Mesendoderm (in vitro differentiated cells): Measurements from ENCODE around the gene TMTC2.
"Not testable (repeated sequence)": the region's sequence is repeated elsewhere in the genome, so short reads cannot be mapped to it uniquely, and the experiment has no call there.

Source experiments
- DNase-seq: peaks from one replicate; pipeline ENCODE4 v3.0.0; 2013
- H2AK5ac ChIP-seq: 2 replicates; pipeline ENCODE4 v1.6.1; 2013; ENCODE audit warnings: low read length, inconsistent platforms
- H2BK120ac ChIP-seq: 2 replicates; pipeline ENCODE4 v1.6.1; 2013; ENCODE audit warnings: low read depth, mild to moderate bottlenecking, low read length, moderate library complexity, mixed read lengths
- H2BK15ac ChIP-seq: replicated peaks from 2 replicates; pipeline ENCODE4 v1.6.1; 2013; ENCODE audit warnings: low read depth, mild to moderate bottlenecking, moderate library complexity
- H2BK5ac ChIP-seq: 2 replicates; pipeline ENCODE4 v1.6.1; 2013; ENCODE audit warnings: low read length, inconsistent platforms
- H3K18ac ChIP-seq: 2 replicates; pipeline ENCODE4 v1.6.1; 2013; ENCODE audit warnings: mild to moderate bottlenecking, low read length, mixed read lengths
- H3K23ac ChIP-seq: one replicate; pipeline ENCODE4 v1.6.1; 2013; ENCODE audit warnings: low read length
- H3K27ac ChIP-seq: 2 replicates; pipeline ENCODE4 v1.5.1; 2013; ENCODE audit warnings: low read depth, mild to moderate bottlenecking, inconsistent platforms, low read length, moderate library complexity
- H3K27me3 ChIP-seq: 2 replicates; pipeline ENCODE4 v1.6.1; 2013; ENCODE audit warnings: low read length, control low read depth, mild to moderate bottlenecking, inconsistent platforms; ENCODE audit not compliant: insufficient read depth, poor library complexity
- H3K36me3 ChIP-seq: 2 replicates; pipeline ENCODE4 v1.6.1; 2013; ENCODE audit warnings: low read length, inconsistent platforms; ENCODE audit not compliant: control insufficient read depth, insufficient read depth
- H3K4ac ChIP-seq: one replicate; pipeline ENCODE4 v1.6.1; 2013; ENCODE audit warnings: low read depth, mild to moderate bottlenecking, low read length, moderate library complexity
- H3K4me1 ChIP-seq: 2 replicates; pipeline ENCODE4 v1.6.1; 2013; ENCODE audit warnings: low read depth, low read length, inconsistent platforms; ENCODE audit not compliant: control insufficient read depth
- H3K4me2 ChIP-seq: 2 replicates; pipeline ENCODE4 v1.6.1; 2013; ENCODE audit warnings: low read length
- H3K4me3 ChIP-seq: 2 replicates; pipeline ENCODE4 v1.5.1; 2013; ENCODE audit warnings: mild to moderate bottlenecking, low read length
- H3K56ac ChIP-seq: one replicate; pipeline ENCODE4 v1.6.1; 2013; ENCODE audit warnings: low read length
- H3K79me1 ChIP-seq: 2 replicates; pipeline ENCODE4 v1.6.1; 2013; ENCODE audit warnings: low read length, inconsistent platforms
- H3K79me2 ChIP-seq: 2 replicates; pipeline ENCODE4 v1.6.1; 2013; ENCODE audit warnings: mild to moderate bottlenecking, low read length; ENCODE audit not compliant: control insufficient read depth, insufficient read depth
- H3K9ac ChIP-seq: 2 replicates; pipeline ENCODE4 v1.6.1; 2013; ENCODE audit warnings: low read length, inconsistent platforms
- H4K5ac ChIP-seq: one replicate; pipeline ENCODE4 v1.6.1; 2013; ENCODE audit warnings: low read length
- H4K8ac ChIP-seq: one replicate; pipeline ENCODE4 v1.6.1; 2013; ENCODE audit warnings: low read depth, mild to moderate bottlenecking, control low read depth, low read length, moderate library complexity
- WGBS: extraction: QIAGEN DNeasy Blood & Tissue Kit; methylation state at CpG from one replicate; pipeline ENCODE4 v1.1.7; 2013; ENCODE audit warnings: low lambda C conversion rate, missing lambda C conversion rate; ENCODE audit not compliant: insufficient coverage; ENCODE audit errors: extremely low coverage; 5-methylcytosine and 5-hydroxymethylcytosine counted together

TMTC2 gene

DNA sequence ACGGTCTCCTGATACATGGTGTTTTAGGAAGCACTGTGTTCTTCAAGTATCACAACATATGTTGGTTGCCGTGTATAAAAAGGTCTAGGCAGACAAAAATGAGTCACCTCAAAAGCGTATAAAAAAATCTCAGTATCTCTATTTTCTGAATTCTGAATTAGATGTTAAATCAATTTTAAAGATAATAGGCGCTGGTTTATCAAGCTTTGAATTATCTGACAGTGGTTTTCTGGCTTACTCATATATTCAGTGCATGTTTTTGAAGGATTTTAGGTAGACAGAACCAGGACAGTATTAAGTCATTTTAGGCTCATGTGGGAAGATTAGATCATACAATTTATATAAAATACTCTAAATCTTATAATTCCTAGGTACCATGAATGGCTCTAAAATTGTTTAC, 110.8 kb downstream of the TMTC2 start:
- no CpG with 5 or more reads among the region's 4 CpGs for WGBS
- Histone ChIP-seq H3K18ac (no peak overlapping the region), H2BK5ac (no peak overlapping the region), H2BK120ac (no peak overlapping the region), H3K56ac (no peak overlapping the region), H2AK5ac (no peak overlapping the region), H4K5ac (no peak overlapping the region), H3K27ac (no peak overlapping the region), H3K23ac (no peak overlapping the region), H2BK15ac (no peak overlapping the region), H4K8ac (no peak overlapping the region), H3K36me3 (no peaks in the 10 kb centered on the region), H3K4ac (no peak overlapping the region), H3K27me3 (no peaks in the 10 kb centered on the region), H3K4me3 (no peak overlapping the region), H3K9ac (no peak overlapping the region), H3K79me1 (no peaks in the 10 kb centered on the region), H3K79me2 (no peaks in the 10 kb centered on the region), H3K4me2 (no peak overlapping the region), H3K4me1 (no peaks in the 10 kb centered on the region)
- no peak for DNase-seq

DNA sequence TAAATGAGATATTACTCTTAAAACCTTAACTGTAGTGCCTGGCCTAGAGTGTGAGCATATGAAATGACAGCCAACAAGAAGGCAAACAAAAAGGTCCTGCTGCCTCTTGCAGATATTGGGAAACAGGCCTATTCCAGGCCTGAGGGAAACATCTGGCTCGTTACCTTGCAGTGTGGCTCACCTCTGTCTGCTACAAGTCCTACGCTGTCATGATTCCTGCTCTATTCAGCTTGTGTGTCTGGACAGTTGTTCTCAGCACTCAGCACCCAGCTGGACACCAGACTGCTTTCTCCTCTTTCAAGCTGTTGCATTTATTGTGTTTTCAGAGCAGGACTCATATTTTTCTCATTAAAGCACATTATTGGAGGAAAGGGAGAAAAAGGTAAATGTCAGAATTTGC, 113.5 kb downstream of the TMTC2 start:
- Histone ChIP-seq H3K23ac (no peak overlapping the region), H2BK120ac (no peak overlapping the region), H3K9ac (no peak overlapping the region), H3K36me3 (no peaks in the 10 kb centered on the region), H3K79me2 (no peaks in the 10 kb centered on the region), H2BK15ac (no peak overlapping the region), H3K27me3 (no peaks in the 10 kb centered on the region), H2BK5ac (no peak overlapping the region), H3K4me3 (no peak overlapping the region), H3K4ac (no peak overlapping the region), H3K27ac (no peak overlapping the region), H3K18ac (no peak overlapping the region), H3K56ac (no peak overlapping the region), H3K79me1 (no peaks in the 10 kb centered on the region), H3K4me2 (no peak overlapping the region), H2AK5ac (no peak overlapping the region), H4K8ac (no peak overlapping the region), H3K4me1 (peaks cover 13% of the 10 kb centered on the region), H4K5ac (no peak overlapping the region)
- no CpG with 5 or more reads among the region's 2 CpGs for WGBS
- DNase-seq: no peak

DNA sequence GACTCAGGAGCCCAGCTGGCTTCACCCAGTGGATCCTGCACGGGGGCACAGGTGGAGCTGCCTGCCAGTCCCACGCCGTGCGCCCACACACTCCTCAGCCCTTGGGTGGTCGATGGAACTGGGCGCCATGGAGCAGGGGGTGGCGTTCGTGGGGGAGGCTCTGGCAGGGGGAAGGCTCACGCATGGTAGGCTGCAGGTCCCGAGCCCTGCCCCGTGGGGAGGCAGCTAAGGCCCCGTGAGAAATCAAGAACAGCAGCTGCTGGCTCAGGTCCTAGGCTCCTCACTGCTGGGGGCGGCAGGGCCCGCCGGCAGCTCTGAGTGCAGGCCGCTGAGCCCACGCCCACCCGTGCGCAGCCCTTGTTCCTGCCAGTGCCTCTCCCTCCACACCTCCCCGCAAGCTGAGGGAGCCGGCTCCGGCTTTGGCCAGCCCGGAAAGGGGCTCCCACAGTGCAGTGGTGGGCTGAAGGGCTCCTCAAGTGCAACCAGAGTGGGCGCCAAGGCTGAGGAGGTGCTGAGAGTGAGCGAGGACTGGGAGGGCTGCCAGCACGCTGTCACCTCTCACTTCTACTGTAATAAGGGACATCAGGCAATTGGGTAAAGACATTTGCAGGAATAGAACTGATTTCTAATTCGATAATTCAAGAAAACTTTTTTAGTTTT, 115.4 kb downstream of the TMTC2 start:
- no peak for DNase-seq
- H3K27me3 ChIP-seq: no peaks in the 10 kb centered on the region
- H4K8ac ChIP-seq: no peak overlapping the region
- no peak overlapping the region for H4K5ac ChIP-seq
- H3K36me3 ChIP-seq: no peaks in the 10 kb centered on the region
- H2AK5ac ChIP-seq: no peak overlapping the region
- no peaks in the 10 kb centered on the region for H3K79me1 ChIP-seq
- no peak overlapping the region for H3K9ac ChIP-seq
- no peak overlapping the region for H3K4me3 ChIP-seq
- no peak overlapping the region for H3K23ac ChIP-seq
- no peak overlapping the region for H2BK120ac ChIP-seq
- no peak overlapping the region for H3K4ac ChIP-seq
- H2BK15ac ChIP-seq: no peak overlapping the region
- no peak overlapping the region for H3K4me2 ChIP-seq
- H3K18ac ChIP-seq: no peak overlapping the region
- WGBS: no CpG with 5 or more reads among the region's 27 CpGs
- no peak overlapping the region for H3K27ac ChIP-seq
- H2BK5ac ChIP-seq: no peak overlapping the region
- no peak overlapping the region for H3K56ac ChIP-seq
- no peaks in the 10 kb centered on the region for H3K79me2 ChIP-seq
- H3K4me1 ChIP-seq: peaks cover 13% of the 10 kb centered on the region

DNA sequence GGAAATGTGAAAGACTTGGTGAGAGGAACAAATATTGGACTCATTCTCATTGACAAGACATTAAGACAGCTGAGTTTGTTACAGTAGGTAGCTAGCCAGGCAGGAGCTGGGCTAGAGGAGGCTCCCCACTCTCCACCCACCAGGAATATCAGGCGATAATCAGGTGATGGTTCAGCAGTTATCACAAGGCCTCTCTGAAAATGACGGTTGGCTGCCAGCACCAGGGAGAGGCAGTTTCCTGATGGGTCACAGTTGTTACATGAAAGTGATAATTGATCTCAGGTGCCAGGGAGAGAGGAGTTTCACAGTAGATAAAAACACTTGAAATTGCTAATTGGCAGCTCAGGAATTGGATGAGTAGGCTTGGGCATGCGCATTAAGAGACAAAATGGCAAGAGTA, 116.5 kb downstream of the TMTC2 start:
- H3K4me2 ChIP-seq: no peak overlapping the region
- no peak overlapping the region for H3K4ac ChIP-seq
- H2BK5ac ChIP-seq: no peak overlapping the region
- no peak overlapping the region for H3K4me3 ChIP-seq
- no peaks in the 10 kb centered on the region for H3K27me3 ChIP-seq
- H3K36me3 ChIP-seq: no peaks in the 10 kb centered on the region
- H3K18ac ChIP-seq: no peak overlapping the region
- H4K5ac ChIP-seq: no peak overlapping the region
- H3K79me2 ChIP-seq: no peaks in the 10 kb centered on the region
- no peak overlapping the region for H3K56ac ChIP-seq
- no peaks in the 10 kb centered on the region for H3K79me1 ChIP-seq
- H2AK5ac ChIP-seq: no peak overlapping the region
- H3K27ac ChIP-seq: no peak overlapping the region
- no peak overlapping the region for H3K9ac ChIP-seq
- peak; percentile 93 for DNase-seq
- H2BK15ac ChIP-seq: no peak overlapping the region
- WGBS: no CpG with 5 or more reads among the region's 3 CpGs
- no peak overlapping the region for H2BK120ac ChIP-seq
- H4K8ac ChIP-seq: no peak overlapping the region
- H3K4me1 ChIP-seq: peaks cover 13% of the 10 kb centered on the region
- H3K23ac ChIP-seq: no peak overlapping the region

DNA sequence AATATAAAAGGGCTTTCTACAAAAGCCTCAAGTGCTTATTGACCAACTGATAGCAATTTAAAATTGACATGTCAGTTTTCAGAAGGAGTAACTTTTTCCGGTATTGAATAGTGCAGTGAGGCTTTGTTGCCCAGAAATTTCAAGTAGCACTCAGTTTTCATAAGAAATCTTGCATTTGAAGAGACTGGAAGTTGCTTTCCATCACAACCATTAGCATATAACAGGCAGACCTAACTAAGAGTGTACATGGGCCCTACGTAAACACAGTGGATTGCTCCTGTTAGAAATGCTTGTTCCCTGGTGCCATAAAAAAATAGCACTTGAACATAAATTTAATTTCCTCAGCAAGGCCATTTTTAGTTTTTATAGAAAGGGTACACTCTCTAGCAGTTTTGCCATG, 117.9 kb downstream of the TMTC2 start:
- Histone ChIP-seq H4K5ac (no peak overlapping the region), H3K4me1 (peaks cover 13% of the 10 kb centered on the region), H3K79me1 (no peaks in the 10 kb centered on the region), H2AK5ac (no peak overlapping the region), H2BK120ac (no peak overlapping the region), H3K9ac (no peak overlapping the region), H2BK5ac (peak overlapping the region; percentile 20), H3K4ac (no peak overlapping the region), H3K4me2 (no peak overlapping the region), H2BK15ac (no peak overlapping the region), H3K36me3 (no peaks in the 10 kb centered on the region), H3K4me3 (no peak overlapping the region), H3K18ac (no peak overlapping the region), H4K8ac (peak overlapping the region; percentile 39), H3K27ac (no peak overlapping the region), H3K79me2 (no peaks in the 10 kb centered on the region), H3K56ac (no peak overlapping the region), H3K27me3 (no peaks in the 10 kb centered on the region), H3K23ac (no peak overlapping the region)
- no peak for DNase-seq
- WGBS: no CpG with 5 or more reads among the region's 2 CpGs

DNA sequence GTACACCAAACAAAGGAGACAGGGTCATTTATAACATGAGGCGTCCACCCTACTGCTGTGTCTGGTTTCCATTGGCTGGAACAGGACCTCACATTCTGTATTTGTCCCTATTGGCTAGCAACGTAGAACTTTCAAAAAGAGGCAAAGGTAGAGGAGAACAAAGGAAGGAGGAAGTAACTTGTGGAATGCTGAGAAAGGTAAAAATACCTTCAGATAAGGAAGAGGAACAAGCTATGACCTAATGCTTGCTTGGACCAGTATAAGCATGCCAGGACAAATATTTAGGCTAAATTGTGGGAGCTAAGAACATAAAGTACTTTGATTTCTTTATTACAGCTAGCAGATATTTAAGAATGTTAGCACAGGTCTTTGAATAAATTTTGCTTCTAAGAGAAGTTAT, 118.3 kb downstream of the TMTC2 start:
- not testable (repeated sequence) for H2AK5ac ChIP-seq, H3K79me1 ChIP-seq, H3K36me3 ChIP-seq, H3K4me2 ChIP-seq, H3K9ac ChIP-seq, H3K4ac ChIP-seq, H3K18ac ChIP-seq, H3K27ac ChIP-seq, H4K5ac ChIP-seq, H3K4me3 ChIP-seq, H2BK15ac ChIP-seq, H2BK5ac ChIP-seq, H3K23ac ChIP-seq, H3K79me2 ChIP-seq, H4K8ac ChIP-seq, H2BK120ac ChIP-seq, H3K27me3 ChIP-seq, H3K56ac ChIP-seq
- no CpG with 5 or more reads among the region's 2 CpGs for WGBS
- H3K4me1 ChIP-seq: peaks cover 13% of the 10 kb centered on the region
- peak; percentile 33 for DNase-seq
